ENCODE data around the gene TENM4.

Gene TENM4

GRCh38 chr11:79438631-79439409 is 2.0 kb downstream of the TENM4 start:
- peak overlapping the region; percentile 74 for H3K4me3 ChIP-seq (ENCODE audit: low read length)
- DNase-seq (ENCODE audit: low read depth), result peak; percentile 48
- TF ChIP-seq, protein P1, sequence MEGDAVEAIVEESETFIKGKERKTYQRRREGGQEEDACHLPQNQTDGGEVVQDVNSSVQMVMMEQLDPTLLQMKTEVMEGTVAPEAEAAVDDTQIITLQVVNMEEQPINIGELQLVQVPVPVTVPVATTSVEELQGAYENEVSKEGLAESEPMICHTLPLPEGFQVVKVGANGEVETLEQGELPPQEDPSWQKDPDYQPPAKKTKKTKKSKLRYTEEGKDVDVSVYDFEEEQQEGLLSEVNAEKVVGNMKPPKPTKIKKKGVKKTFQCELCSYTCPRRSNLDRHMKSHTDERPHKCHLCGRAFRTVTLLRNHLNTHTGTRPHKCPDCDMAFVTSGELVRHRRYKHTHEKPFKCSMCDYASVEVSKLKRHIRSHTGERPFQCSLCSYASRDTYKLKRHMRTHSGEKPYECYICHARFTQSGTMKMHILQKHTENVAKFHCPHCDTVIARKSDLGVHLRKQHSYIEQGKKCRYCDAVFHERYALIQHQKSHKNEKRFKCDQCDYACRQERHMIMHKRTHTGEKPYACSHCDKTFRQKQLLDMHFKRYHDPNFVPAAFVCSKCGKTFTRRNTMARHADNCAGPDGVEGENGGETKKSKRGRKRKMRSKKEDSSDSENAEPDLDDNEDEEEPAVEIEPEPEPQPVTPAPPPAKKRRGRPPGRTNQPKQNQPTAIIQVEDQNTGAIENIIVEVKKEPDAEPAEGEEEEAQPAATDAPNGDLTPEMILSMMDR (conservative IDR thresholded peaks at IDR 0.05; ENCODE audit: low read length), result no peak

DNA sequence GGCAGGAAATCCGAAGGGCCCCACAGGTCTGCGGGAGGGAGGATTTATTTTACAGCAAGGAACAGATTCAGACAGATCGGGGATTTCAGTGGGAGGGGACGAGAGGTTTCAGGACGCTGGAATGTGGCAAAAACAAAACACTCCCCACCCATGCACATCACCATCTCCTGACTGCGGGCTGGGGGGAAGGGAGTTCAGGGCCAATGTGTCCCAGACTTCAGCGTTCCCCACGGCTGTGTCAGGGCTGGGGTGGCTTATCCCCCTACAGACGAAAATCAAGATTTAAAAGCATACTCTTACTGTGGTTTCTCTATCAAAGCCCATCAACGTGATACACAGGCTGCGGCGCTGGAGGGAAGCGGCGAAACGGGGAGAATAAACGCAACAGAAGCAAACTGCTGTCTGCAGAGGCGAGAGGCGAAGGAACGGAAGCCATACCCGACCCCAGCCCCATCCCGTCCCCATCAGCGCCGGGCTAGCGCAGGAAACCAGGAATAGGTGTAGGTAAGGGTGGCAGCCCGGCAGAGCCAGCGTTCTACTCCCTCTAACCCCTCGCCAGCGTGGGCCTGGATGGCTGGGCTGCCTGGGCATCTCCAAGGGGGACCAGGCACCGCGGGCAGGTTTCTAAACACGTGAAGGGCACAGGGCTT is 2.7 kb downstream of the TENM4 start:
- peak; percentile 78 for DNase-seq (ENCODE audit: low read depth)
- peak overlapping the region; percentile 74 for H3K4me3 ChIP-seq (ENCODE audit: low read length)
- TF ChIP-seq, protein P1 (conservative IDR thresholded peaks at IDR 0.05; ENCODE audit: low read length), result no peak

DNA sequence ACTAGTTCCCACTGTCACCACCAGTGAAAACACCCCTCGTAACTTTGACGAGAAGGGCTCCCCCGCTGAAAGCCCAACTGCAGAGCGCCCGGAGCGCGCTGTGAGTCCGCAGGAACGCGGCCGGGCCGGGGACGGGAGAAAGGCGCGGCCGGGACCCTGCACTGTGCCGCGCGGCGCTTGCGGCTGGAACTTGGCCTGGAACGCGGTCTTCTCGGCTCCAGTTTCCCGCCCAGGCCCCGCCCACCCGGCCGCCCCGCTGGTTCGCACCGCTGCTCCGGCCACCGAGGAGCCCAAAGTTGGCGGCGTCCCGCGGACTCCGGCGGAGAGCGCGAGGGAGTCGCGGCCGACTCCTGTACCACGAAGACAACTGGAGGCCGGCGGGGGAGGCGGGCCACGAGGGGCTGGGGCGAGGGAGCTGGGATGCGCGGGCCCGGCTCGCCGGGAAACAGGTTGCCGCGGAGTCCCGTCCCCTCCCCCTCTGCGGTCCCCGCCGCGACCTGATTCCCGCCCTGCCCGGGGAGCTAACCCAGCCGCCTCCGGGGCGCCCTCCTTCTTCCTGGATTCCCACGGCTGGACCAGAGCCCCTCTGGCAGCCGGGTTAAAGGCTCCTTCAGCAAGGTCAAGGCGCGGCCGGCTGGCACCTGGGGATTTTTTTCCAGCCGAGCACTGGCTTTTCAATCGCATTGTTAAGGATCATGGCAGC is 3.4 kb downstream of the TENM4 start:
- TF ChIP-seq, protein P1 (conservative IDR thresholded peaks at IDR 0.05; ENCODE audit: low read length), result no peak
- H3K4me3 ChIP-seq (ENCODE audit: low read length), result peak overlapping the region; percentile 74
- DNase-seq (ENCODE audit: low read depth), result no peak

GRCh38 chr11:79436919-79437277 is 3.9 kb downstream of the TENM4 start:
- TF ChIP-seq, protein P1 (conservative IDR thresholded peaks at IDR 0.05; ENCODE audit: low read length), result no peak
- H3K4me3 ChIP-seq (ENCODE audit: low read length), result peak overlapping the region; percentile 74
- DNase-seq (ENCODE audit: low read depth), result no peak

GRCh38 chr11:79434283-79434682 is 6.5 kb downstream of the TENM4 start:
- H3K4me3 ChIP-seq (ENCODE audit: low read length), result no peak overlapping the region
- TF ChIP-seq, protein P1 (conservative IDR thresholded peaks at IDR 0.05; ENCODE audit: low read length), result no peak

GRCh38 chr11:79432138-79432537 is 8.7 kb downstream of the TENM4 start:
- no peak for DNase-seq (ENCODE audit: low read depth)
- TF ChIP-seq, protein P1 (conservative IDR thresholded peaks at IDR 0.05; ENCODE audit: low read length), result no peak

More at GRCh38 chr11:79434283-79434682, 6.5 kb downstream of the TENM4 start:
- DNase-seq (ENCODE audit: low read depth), result no peak

More at GRCh38 chr11:79432138-79432537, 8.7 kb downstream of the TENM4 start:
- H3K4me3 ChIP-seq (ENCODE audit: low read length), result no peak overlapping the region

Data from AG10803 (cell line).